GM19467 (cell line): Measurements from ENCODE around the gene GALNT18.

Experiments used
- ATAC-seq: cut with Tn5 transposase; IDR thresholded peaks from one replicate; pipeline ENCODE4 v1.9.1; 2021; ENCODE audit warnings: mild to moderate bottlenecking, moderate library complexity; ENCODE audit not compliant: unreplicated experiment

Gene GALNT18

GRCh38 chr11:11442791-11443190 lies 179.0 kb downstream of the GALNT18 start:
- no peak for ATAC-seq

GRCh38 chr11:11441516-11441915 lies 180.3 kb downstream of the GALNT18 start:
- no peak for ATAC-seq

- ATAC-seq, result no peak
These were observed 180.7 kb downstream of the GALNT18 start for GRCh38 chr11:11441091-11441490.

- ATAC-seq, result no peak
These were observed 181.7 kb downstream of the GALNT18 start for GRCh38 chr11:11440144-11440543.

- no peak for ATAC-seq
These were observed 182.2 kb downstream of the GALNT18 start for GRCh38 chr11:11439591-11439990.

- no peak for ATAC-seq
These were observed 185.0 kb downstream of the GALNT18 start for GRCh38 chr11:11436715-11437313.

GRCh38 chr11:11435635-11436034 lies 186.2 kb downstream of the GALNT18 start:
- no peak for ATAC-seq

GRCh38 chr11:11433960-11434359 lies 187.8 kb downstream of the GALNT18 start:
- ATAC-seq, result no peak

- no peak for ATAC-seq
These were observed 189.0 kb downstream of the GALNT18 start for GRCh38 chr11:11432621-11433319.

- ATAC-seq, result no peak
These were observed 191.4 kb downstream of the GALNT18 start for GRCh38 chr11:11430431-11430830.

- no peak for ATAC-seq
These were observed 193.1 kb downstream of the GALNT18 start for GRCh38 chr11:11428714-11429113.

GRCh38 chr11:11427542-11427941 lies 194.3 kb downstream of the GALNT18 start:
- ATAC-seq, result no peak

GRCh38 chr11:11427140-11427539 lies 194.7 kb downstream of the GALNT18 start:
- ATAC-seq, result no peak

GRCh38 chr11:11426226-11426952 lies 195.4 kb downstream of the GALNT18 start:
- no peak for ATAC-seq

GRCh38 chr11:11425806-11426205 lies 196.0 kb downstream of the GALNT18 start:
- no peak for ATAC-seq

- no peak for ATAC-seq
These were observed 197.1 kb downstream of the GALNT18 start for GRCh38 chr11:11424688-11425087.

GRCh38 chr11:11422411-11423128 lies 199.2 kb downstream of the GALNT18 start:
- ATAC-seq, result no peak

- no peak for ATAC-seq
These were observed 200.3 kb downstream of the GALNT18 start for GRCh38 chr11:11421509-11421908.

- ATAC-seq, result no peak
These were observed 200.9 kb downstream of the GALNT18 start for GRCh38 chr11:11420899-11421285.

GRCh38 chr11:11420191-11420898 lies 201.5 kb downstream of the GALNT18 start:
- ATAC-seq, result no peak

- ATAC-seq, result no peak
These were observed 202.1 kb downstream of the GALNT18 start for GRCh38 chr11:11419747-11420146.
